GM12875 (cell line): ENCODE results near the gene ITM2B.
"Not testable (repeated sequence)": the region's sequence is repeated elsewhere in the genome, so short reads cannot be mapped to it uniquely, and the experiment has no call there.

Experiments used
- H3K4me3 ChIP-seq: one replicate; pipeline ENCODE4 v1.5.1; 2011; ENCODE audit warnings: low read depth, low read length, control low read depth
- TF ChIP-seq, protein P1 (sequence below): IDR thresholded peaks from 2 replicates; pipeline ENCODE4 v1.5.1; 2011; ENCODE audit warnings: low read depth, mild to moderate bottlenecking, control low read depth, inconsistent platforms, low read length, moderate library complexity, borderline replicate concordance; ENCODE audit not compliant: insufficient read depth

Gene ITM2B

DNA sequence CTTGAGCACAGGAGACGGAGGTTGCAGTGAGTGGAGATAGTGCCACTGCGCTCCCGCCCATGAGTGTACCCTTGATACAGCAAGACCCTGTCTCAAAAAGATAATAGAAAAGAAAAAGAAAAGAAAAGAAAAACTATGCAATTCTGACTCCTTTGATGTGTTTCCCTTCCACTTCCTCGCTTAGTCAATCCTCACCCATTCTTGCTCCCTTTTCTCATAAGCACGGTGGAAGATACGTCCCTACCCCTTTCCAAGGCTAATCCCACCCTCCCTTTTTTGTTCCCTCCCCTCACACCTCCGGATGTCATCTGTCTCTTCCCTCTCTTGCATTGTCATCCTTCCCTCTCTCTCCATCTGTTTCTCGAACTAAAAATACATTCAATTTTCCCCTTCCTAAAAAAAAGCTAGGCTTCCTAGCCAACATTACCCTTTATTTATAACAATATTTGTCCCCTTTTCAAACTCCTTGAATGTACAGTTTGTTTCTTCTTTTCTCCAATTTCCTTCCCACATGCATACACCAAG lies 40.5 kb upstream of the ITM2B start:
- no peak overlapping the region for H3K4me3 ChIP-seq
- TF ChIP-seq, protein P1, sequence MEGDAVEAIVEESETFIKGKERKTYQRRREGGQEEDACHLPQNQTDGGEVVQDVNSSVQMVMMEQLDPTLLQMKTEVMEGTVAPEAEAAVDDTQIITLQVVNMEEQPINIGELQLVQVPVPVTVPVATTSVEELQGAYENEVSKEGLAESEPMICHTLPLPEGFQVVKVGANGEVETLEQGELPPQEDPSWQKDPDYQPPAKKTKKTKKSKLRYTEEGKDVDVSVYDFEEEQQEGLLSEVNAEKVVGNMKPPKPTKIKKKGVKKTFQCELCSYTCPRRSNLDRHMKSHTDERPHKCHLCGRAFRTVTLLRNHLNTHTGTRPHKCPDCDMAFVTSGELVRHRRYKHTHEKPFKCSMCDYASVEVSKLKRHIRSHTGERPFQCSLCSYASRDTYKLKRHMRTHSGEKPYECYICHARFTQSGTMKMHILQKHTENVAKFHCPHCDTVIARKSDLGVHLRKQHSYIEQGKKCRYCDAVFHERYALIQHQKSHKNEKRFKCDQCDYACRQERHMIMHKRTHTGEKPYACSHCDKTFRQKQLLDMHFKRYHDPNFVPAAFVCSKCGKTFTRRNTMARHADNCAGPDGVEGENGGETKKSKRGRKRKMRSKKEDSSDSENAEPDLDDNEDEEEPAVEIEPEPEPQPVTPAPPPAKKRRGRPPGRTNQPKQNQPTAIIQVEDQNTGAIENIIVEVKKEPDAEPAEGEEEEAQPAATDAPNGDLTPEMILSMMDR: no peak

DNA sequence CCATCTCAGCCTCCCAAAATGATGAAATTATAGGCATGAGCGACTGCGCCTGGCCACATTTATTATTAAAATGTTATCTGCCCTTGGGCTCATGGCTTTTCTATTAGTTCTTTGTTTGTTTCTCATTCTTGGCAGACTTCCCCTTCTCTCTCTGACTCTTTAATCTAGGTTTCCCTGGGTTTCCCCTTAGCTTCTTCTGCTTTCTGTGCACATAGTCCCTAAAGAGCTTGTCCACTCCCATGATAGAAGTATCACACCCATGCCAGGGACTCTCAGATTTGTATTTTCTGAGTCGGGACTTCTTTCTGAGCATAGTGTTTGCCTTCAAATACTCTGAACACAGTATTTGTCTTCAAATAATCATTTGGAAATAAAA lies 38.6 kb upstream of the ITM2B start:
- TF ChIP-seq, protein P1: no peak
- no peak overlapping the region for H3K4me3 ChIP-seq

- no peak overlapping the region for H3K4me3 ChIP-seq
- TF ChIP-seq, protein P1: no peak
These were observed 33.5 kb upstream of the ITM2B start for GRCh38 chr13:48199404-48199946.

- TF ChIP-seq, protein P1: no peak
These were observed 32.0 kb upstream of the ITM2B start for GRCh38 chr13:48201044-48201443.

DNA sequence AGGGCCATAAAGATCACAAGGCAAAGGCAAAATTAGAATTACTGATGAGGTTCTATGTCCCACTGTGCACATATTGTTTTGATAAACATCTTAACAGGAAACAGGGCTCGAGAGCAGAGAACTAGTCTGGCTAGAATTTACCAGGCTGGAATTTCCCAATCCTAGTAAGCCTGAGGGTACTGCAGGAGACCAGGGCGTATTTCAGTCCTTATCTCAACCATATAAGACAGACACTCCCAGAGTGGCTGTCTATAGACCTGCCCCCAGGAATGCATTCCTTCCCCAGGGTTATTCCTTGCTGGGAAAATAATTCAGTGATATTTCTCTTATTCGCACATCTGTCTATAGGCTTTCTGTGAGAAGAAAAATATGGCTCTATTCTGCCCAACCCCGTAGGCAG lies 25.8 kb upstream of the ITM2B start:
- not testable (repeated sequence) for H3K4me3 ChIP-seq

More at GRCh38 chr13:48201044-48201443, 32.0 kb upstream of the ITM2B start:
- H3K4me3 ChIP-seq: no peak overlapping the region

DNA sequence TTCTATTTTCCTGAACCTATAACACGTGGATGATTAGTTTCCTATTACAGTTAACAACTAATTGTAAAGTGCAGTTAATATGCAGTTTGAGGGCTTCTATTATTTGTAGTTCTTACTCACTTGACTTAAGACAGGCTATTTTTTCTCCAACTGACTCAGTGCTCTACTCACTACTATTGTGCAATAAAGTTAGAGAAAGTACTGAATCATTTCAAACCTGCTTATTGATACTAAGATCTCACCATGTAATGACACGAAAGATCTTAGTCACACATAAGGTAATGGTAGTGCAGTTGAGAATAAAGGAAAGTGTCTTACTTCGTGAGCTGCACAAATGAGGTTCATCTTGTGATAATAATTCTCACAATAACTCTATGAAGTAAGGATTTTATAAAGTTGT lies 22.8 kb upstream of the ITM2B start:
- H3K4me3 ChIP-seq: no peak overlapping the region
- TF ChIP-seq, protein P1: no peak

- TF ChIP-seq, protein P1: no peak
These were observed 18.4 kb upstream of the ITM2B start for GRCh38 chr13:48214519-48215121.

GRCh38 chr13:48215511-48216203 lies 17.3 kb upstream of the ITM2B start:
- H3K4me3 ChIP-seq: not testable (repeated sequence)

More at GRCh38 chr13:48214519-48215121, 18.4 kb upstream of the ITM2B start:
- H3K4me3 ChIP-seq: no peak overlapping the region
